Kidney capillary endothelial cell (primary cell): ENCODE data around the gene NID2.

Experiments
- DNase-seq: peaks from one replicate; pipeline ENCODE4 v3.0.0-alpha.2; 2018; ENCODE audit warnings: low spot score

Gene NID2, protein sequence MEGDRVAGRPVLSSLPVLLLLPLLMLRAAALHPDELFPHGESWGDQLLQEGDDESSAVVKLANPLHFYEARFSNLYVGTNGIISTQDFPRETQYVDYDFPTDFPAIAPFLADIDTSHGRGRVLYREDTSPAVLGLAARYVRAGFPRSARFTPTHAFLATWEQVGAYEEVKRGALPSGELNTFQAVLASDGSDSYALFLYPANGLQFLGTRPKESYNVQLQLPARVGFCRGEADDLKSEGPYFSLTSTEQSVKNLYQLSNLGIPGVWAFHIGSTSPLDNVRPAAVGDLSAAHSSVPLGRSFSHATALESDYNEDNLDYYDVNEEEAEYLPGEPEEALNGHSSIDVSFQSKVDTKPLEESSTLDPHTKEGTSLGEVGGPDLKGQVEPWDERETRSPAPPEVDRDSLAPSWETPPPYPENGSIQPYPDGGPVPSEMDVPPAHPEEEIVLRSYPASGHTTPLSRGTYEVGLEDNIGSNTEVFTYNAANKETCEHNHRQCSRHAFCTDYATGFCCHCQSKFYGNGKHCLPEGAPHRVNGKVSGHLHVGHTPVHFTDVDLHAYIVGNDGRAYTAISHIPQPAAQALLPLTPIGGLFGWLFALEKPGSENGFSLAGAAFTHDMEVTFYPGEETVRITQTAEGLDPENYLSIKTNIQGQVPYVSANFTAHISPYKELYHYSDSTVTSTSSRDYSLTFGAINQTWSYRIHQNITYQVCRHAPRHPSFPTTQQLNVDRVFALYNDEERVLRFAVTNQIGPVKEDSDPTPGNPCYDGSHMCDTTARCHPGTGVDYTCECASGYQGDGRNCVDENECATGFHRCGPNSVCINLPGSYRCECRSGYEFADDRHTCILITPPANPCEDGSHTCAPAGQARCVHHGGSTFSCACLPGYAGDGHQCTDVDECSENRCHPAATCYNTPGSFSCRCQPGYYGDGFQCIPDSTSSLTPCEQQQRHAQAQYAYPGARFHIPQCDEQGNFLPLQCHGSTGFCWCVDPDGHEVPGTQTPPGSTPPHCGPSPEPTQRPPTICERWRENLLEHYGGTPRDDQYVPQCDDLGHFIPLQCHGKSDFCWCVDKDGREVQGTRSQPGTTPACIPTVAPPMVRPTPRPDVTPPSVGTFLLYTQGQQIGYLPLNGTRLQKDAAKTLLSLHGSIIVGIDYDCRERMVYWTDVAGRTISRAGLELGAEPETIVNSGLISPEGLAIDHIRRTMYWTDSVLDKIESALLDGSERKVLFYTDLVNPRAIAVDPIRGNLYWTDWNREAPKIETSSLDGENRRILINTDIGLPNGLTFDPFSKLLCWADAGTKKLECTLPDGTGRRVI (N-terminal part only)

DNA sequence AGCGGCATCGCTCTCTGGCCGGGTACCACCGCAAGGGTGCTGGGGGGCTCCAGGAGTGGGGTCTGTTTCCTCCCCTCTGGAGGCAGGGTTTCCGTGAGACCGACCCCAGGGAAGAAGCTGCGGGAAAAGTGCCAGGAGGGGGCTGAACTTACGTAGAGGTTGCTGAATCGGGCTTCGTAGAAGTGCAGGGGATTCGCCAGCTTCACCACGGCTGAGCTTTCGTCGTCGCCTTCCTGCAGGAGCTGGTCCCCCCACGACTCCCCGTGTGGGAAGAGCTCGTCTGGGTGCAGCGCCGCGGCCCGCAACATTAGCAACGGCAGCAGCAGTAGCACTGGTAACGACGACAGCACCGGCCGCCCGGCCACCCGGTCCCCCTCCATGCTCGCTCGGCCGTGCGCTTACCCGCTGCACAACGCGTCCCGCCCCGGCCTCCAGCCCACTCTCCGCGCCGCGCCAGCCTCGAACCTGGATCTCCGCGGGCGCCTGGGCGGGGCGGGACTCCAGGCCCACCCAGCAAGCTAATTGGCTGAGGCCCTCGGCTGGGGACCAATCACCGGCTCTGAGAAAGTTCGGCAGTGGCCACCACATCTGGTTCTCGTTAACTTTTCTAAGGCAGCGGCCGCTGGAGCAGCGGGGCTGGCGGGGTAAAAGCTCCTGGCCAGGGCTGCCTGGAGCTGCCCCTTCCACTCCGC is at the start of gene NID2:
Gene NID2 (minus strand): TSS at position 445 of the 692 bp plus-strand sequence. CDS start 65 bp downstream, at position 380.
- peak; percentile 82 for DNase-seq

DNA sequence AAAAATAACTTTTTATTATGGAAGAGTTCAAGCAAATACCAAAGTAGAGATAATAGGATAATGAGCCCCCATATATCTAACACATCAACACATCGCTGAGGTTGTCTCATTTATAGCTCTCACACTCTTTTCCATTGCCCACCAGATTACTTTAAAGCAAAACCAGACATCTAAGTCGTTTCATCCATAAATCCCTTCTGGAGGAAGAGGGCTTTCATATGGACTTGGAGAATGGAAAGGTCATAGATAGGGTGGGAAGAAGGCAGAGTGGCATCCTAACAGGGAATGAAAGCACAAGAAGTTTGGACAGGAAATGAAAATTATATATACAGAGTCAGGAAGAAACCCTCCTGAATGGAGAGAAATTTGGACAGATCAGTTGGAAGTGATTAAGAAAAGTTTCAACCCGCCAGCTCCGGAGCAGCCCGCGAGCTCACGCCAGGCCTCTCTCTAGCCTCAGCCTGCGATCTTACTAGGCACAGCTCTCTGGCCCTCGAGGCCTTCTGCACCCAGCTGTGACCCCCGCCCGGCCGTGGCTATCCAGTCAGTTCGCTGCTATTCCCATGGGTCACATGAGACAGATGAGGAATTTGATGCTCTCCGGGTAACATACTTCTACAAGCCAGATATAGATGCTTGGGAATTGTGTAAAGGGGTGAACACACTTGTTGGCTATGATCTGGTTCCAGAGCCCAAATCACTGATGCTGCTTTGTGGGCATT is 48.4 kb upstream of the NID2 start:
- no peak for DNase-seq

DNA sequence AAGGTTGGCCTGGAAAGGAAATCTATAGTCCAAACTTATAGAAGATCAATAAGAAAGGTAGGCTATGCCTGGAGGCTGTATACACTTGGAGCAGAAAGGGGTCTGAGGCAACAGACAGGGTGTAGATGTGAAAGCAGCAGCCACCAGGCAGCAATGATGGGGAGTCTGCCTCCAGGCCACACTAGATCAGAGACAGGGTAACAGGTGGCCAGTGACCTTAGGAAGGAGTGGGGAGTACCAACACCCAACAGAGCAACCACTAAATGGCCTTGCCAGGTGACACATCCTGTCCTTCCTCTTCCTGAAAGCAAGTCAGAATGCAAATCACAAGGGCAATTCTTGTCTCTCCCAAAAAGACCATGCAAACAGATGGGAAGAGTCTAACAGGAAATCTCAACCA is 46.4 kb upstream of the NID2 start:
- no peak for DNase-seq

DNA sequence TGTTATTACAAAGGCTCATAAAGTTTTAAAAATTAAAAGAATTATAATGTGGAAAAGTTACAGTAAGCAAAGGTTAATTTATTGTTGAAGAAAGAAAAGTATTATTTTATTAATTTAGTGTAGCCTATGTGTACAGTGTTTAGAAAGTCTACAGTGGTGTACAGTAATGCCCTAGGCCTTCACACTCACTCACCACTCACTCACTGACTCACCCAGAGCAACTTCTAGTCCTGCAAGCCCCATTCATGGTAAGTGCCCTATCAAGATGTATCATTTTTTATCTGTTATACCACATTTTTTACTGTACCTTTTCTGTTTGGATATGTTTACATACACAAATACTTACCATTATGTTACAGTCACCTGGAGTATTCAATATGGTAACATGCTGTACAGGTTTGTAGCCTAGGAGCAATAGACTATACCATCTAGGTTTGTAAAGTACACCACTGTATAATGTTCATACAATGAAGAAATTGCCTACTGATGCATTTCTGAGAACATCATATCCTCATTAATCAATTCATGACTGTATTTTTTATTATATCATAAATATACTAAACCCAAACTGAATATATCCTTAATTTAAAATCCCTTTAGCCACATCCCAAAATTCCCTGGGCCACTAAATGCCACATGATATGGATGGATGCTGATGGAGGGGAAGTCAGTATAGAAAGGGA is 43.6 kb upstream of the NID2 start:
- DNase-seq, result peak; percentile 33

DNA sequence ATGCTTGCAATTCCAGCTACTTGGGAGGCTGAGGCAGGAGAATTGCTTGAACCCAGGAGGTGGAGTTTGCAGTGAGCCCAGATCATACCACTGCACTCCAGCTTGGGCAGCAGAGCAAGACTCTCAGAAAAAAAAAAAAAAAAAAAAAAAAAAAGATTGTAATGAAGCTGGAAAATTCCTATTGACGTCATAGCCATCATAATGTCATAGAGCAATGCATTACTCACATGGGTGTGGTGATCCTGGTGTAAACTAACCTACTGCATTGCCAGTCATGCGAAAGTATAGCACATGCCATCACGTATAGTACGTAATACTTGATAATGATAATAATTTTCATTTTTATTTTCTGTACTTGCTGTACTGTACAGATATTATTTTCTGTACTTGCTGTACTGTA is 42.7 kb upstream of the NID2 start:
- DNase-seq, result no peak

DNA sequence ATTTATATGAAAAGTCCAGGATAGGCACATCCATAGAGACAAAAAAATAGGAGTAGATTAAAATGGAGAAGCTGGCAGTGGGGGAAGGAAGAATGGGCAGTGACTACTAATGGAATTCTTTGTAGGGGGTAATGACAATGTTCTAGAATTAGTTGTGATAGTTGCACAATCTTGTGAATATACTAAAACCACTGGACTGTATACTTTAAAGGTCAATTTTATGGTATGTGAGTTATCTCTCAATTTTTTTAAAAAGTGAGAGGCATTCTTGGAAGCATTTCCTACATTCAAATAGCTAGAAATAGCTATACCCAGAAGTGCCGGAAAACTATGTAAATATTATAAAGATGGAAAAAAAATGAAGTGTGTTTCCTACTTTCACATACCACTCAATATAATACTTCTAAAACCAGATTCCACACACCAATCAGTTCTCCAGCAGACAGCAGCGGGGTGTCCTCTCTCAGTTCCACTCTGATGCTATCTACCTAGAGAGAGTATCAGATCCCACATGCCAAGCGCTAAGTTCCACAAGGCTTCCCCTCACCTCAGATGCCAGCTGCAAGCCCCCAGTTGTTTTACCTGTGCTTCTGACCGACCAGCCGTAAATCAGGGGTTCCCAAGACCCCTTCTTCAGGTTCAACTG is 41.7 kb upstream of the NID2 start:
- DNase-seq, result no peak

DNA sequence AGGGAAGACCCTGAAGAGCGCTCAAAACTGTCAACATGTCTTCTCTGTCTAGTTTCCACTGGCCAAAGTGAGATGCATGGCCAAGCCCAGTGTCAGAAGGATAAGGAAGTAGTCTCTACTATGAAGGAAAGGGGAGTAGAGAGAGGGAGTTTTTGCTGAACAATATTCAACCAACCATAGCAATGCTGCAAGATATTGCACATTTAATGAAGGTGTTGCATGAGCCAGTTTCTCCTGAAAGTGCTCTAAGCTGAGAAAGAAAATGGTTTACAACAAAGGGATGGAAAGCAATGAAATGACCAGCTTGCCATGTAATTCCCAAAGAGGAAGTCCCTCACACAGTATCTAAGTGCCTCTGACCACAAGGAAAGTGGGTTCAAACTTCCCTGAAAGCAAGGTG is 40.0 kb upstream of the NID2 start:
- DNase-seq, result no peak

DNA sequence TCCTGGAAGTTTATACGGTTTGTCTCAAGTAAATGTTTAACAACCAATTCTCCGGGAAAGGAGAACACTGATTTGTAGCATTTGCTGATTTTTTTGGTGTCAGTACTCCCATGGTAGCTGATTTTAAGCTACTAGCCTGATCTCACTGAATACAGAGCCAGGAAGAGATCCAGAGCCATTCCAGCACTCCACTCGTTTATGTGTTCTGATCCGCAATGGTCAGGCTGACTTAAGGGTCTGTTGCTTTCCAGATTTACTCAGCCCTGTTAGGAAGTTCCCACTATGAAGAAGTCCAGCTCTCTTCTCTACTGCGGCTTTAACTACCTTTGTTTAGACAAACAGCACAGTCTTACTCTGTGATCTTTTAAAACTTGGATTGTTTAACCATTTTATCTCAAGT is 38.0 kb upstream of the NID2 start:
- no peak for DNase-seq

DNA sequence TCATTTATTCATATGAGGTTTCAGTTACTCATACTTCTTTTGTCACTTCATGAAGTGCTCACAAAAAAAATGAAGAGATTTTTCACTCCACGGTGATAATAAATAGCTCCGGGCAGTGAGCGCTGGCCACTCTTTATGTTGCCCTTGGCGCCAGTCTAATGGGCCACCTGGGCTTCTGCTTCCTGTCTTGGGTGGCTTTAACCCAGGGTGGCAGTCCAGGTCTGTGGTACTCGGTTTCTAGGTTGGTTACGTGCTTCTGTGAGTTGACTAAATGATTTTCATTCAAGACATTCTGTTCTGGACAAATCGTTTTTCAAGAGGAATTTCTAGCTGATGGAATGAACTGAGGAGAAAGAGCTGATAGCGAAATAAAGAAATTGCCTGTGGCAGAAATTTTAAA is 34.6 kb upstream of the NID2 start:
- DNase-seq, result no peak

DNA sequence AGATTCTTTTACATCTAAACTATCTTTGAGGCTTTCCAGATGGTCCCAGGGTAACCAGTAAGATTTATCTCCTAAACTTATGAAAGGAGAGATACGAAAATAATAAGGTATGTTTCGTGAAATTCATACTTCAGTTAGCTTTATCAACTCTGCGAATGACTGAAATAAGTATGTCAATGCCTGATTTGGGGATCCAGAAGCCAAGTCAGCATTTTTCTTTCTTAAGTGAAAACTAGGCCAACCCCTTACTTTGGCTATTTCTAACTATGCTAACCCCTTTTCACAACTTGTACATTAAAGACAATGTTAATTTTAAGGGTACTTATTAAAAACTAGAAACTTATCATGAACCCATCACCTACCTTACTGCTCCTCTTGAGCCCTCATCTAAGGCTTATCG is 26.9 kb upstream of the NID2 start:
- no peak for DNase-seq

DNA sequence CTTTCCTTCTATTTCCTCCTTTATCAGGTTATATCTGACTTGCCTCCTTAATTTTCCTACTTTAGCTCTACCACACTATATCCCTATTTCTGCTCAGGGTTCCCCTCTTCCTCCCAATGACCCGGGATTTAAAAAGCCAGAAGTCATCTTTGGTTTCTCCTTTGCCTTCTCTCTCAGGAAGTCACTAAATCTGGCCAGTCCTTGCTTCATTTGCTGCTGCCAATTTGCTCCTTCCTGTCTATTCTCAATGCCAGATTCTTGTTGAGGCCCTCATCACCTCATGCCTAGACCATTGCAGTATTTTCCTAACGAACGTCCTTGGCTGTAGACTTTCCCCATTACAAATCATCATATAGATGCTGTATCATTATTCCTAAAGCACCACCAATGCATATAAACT is 26.5 kb upstream of the NID2 start:
- no peak for DNase-seq

DNA sequence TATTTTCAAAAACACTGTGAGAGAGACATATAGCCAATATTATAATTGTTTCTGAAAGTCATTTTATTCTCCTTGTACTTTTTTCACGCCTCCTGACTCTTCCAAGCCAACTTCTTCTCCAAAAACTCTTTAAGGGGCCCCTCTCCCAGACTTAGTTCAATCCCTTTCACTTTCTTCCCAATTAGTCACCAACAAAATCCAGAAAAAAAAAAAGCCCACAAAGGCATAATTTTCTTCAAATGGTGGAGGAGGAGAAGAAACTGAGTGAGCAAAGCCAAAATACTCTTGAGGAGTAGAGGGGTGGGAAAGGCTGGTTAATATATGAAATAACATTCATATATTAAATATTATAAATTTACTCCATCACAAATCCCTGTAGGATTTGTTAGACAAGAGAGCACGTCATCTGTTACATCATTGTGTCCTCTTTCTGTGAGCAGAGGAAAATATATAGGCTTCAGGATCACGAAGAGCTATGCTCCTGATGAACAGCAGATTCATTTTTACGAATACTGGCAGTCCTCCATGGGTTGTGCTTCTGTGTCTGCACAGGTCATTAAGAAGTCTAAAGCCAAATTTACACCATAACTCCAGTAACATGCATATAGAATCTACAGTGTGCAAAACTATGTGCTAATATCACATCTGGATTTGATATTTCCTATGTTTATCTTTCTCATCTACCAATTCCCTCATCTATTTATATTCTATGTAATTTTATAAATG is 25.9 kb upstream of the NID2 start:
- no peak for DNase-seq

DNA sequence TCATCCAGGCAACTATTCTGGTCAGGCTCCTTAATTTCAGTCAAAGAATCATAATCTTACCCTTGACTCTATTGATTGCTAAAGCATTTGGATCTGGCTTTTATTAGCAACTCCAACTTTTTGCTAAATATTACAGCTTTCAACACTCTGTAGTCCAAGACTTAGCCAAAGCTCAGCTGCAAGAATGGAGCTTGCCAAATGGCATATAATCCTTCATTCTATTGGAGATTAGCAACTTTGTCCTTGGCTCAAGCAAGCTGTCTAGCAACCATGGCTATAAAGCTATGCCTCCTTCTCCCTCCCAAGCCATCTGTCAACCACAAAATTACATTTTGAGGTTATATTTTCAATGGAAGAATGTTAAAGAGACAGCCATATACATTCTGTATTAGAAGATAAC is 23.1 kb upstream of the NID2 start:
- DNase-seq, result no peak

DNA sequence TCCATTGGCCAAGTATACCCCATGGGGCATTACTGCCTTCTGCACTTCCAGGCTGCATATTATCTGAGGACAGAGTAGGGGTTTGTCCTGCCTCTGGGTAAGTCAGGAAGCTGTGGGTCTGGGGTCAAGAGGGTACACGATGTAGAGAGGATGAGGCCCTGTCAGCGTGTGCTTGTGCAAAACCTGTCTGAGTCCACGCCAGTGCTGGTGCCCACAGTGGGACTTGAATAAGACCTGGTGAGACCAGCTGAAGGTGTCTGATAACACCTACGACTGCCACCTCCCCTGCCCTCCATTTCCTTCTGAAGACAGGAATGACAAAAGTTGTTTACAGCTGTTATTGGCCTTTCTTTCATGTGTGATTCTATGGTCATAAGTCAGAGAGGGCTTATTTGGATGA is 22.1 kb upstream of the NID2 start:
- no peak for DNase-seq

DNA sequence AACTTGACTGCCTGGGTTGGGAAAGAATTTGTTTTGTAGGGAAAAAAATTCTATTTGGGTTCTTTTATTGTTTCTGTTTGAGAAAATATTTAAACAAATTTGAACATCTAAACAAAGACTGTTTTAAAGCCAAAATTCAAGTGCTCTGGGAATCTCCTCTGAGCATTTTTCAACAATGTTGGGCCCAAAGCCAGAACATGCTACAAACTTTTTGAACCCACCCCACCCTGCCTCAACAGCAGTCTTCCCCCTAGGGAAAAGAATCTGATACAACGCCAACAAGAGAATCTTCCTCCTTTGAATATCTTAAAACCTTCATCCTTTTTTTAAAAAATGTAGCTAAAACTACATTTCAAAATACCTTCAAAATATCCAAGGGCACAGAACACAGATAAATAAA is 20.4 kb upstream of the NID2 start:
- no peak for DNase-seq

DNA sequence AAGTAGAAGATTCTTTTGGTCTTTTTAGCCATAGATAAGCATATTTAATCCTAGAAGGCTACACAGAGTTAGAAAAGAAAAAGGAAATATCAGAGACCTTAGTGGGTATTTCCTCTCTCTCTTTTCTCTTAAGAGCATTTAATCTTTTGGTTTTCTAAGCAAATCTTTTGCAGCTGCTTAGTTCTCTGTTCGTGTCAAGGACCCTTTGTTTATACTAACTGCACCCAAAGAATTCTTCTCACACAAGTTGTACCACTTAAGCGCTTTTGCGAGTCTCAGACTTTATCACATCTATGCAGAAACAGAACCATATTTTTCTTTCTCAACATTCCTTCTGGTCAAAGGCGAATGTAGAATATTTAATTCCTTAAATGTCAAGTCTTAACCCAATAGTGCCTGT is 17.9 kb upstream of the NID2 start:
- DNase-seq, result no peak

DNA sequence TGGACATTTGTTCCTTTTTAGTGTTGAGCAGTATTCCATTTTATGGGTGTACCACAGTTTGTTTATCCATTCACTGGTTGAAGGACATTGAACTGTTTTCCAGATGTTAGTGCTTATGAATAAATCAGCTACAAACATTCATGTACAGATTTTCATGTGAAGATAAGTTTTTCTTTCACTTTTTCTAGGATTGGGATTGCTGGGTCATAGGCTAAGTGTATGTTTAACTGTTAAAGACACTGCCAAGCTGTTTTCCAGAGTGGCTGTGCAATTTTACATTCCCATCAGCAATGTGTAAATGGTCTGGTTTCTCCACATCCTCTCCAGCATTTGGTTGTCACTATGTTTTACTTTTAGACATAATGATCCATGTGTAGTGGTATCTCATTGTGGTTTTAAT is 14.0 kb upstream of the NID2 start:
- no peak for DNase-seq

DNA sequence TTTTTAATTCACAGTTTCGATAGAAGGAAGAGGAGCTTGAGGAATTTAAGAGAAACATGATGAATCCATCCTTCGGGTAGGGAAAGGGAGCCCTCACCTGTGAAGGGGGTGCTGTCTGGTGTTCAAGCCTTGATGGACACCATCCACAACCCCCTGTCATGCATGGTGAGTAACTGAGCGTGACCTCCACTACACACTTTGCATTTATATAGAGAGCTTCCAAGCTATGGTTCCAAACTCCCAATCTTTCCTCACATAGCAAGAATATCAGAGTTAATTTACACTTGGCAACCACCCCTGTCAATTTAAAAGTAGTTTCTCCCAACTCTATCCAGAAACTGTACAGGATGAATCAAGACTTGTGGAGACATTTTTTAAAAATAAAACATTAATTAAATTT is 13.1 kb upstream of the NID2 start:
- no peak for DNase-seq
